Suprapubic skin (tissue), 4 donors: ENCODE results near the gene CRB1. TPM values are rescaled to one million over a fixed set of nuclear protein-coding genes. Genes with fewer than 3 reads are reported as not detected.

Experiments
- DNase-seq, 2 donors: peaks; one replicate each; pipeline ENCODE4 v3.0.0-alpha.2; 2019; ENCODE audit warnings: low spot score in 2 of 2
- H3K27ac ChIP-seq: fragments of 200-600 bp; sonication (generic); one replicate; pipeline ENCODE4 v1.5.1; 2019
- H3K27me3 ChIP-seq: fragments of 200-600 bp; sonication (generic); one replicate; pipeline ENCODE4 v1.5.1; 2019
- H3K36me3 ChIP-seq: fragments of 200-600 bp; sonication (generic); one replicate; pipeline ENCODE4 v1.5.1; 2019
- H3K4me1 ChIP-seq: fragments of 200-600 bp; sonication (generic); one replicate; pipeline ENCODE4 v1.5.1; 2019
- H3K4me3 ChIP-seq: fragments of 200-600 bp; sonication (generic); one replicate; pipeline ENCODE4 v1.5.1; 2019; ENCODE audit warnings: mild to moderate bottlenecking
- H3K9me3 ChIP-seq: fragments of 200-600 bp; sonication (generic); one replicate; pipeline ENCODE4 v1.5.1; 2019
- EP300 ChIP-seq: sonication (generic); formaldehyde crosslinking; IDR thresholded peaks from one replicate; pipeline ENCODE4 v1.6.1; 2017; ENCODE audit warnings: antibody characterized with exemption
- POLR2A ChIP-seq, 2 donors: fragments of 450-650 bp; IDR thresholded peaks; one replicate each; pipeline ENCODE4 v1.6.1; 2017; ENCODE audit warnings: antibody characterized with exemption in 2 of 2, mild to moderate bottlenecking in 2 of 2, moderate library complexity in 2 of 2
- POLR2AphosphoS5 ChIP-seq, 3 donors: sonication (generic); formaldehyde crosslinking; IDR thresholded peaks; one replicate each; pipeline ENCODE4 v1.6.1; 2017; ENCODE audit warnings: antibody characterized with exemption in 3 of 3
- WGBS: methylation state at CpG from one replicate; pipeline ENCODE4 v1.1.5; 2018; 5-methylcytosine and 5-hydroxymethylcytosine counted together
- total RNA-seq, 4 donors: library from RNA; depleted of rRNA; stranded (reverse); fragments of >200 nt; gene quantifications; one replicate each; pipeline ENCODE4 v1.1.0, GENCODE V29; 2016
- TF ChIP-seq, protein P1 (sequence below), 2 donors: fragments of 200-600 bp in 1 of 2; fragments of 450-650 bp in 1 of 2; sonication (generic) in 1 of 2; IDR thresholded peaks; one replicate each; pipeline ENCODE4 v1.5.1; 2016 to 2019; ENCODE audit warnings: antibody characterized with exemption in 2 of 2, mild to moderate bottlenecking in 1 of 2, moderate library complexity in 1 of 2

The CRB1 gene
- total RNA-seq, 4 donors from 2014 or later = 0.16 TPM; not detected in 3

DNA sequence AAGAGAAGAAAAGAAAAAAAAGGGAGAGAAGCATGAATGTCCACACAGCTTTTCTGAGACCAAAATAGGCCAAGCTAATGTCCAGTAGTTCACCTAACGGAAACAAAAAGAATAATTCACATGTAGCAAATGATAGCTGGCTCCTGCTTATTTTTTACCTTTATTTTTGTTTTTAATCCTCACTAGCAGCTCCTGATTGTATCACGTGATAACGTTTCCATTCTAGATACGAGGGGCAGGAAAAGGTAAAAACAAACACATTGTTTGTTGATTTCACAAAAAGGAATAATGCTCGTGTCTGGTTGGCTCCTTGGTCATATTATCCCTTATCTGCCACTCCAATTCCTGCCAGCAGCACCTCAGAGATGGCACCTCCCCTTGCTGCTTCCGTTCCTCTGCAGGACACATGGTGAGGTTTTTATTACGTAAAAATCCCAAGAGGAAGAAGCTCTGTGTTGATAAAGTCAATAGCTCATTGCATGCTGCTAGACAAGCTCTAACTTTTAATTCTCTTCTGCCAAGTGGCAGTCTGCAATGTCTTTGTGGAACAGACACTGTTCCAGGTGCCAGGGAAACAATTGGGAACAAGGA, 201.7 kb downstream of the CRB1 start:
- WGBS = 69% methylated on average over 7 of the region's 7 CpGs

DNA sequence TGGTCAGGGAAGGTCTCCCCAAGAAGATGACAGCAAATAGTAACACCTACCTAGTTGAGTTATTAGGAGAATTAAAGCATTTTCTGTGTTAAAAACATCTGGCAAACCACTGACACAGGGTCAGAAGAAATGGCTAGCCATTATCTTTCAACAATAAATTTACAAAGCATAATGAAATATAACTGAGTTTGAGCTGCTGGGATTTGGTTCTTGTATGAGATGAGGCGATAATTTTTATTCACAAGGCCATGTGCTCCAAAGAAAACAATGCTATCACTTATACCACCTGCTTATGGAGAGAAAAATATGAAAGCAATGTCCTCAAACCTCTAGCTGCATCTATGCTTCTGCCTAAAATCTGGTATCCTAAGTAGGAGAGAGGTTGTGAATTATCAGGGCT, 202.3 kb downstream of the CRB1 start:
- no peak for TF ChIP-seq EP300
- TF ChIP-seq POLR2A (IDR thresholded peaks at IDR 0.05) = no peak
- TF ChIP-seq, protein P1, sequence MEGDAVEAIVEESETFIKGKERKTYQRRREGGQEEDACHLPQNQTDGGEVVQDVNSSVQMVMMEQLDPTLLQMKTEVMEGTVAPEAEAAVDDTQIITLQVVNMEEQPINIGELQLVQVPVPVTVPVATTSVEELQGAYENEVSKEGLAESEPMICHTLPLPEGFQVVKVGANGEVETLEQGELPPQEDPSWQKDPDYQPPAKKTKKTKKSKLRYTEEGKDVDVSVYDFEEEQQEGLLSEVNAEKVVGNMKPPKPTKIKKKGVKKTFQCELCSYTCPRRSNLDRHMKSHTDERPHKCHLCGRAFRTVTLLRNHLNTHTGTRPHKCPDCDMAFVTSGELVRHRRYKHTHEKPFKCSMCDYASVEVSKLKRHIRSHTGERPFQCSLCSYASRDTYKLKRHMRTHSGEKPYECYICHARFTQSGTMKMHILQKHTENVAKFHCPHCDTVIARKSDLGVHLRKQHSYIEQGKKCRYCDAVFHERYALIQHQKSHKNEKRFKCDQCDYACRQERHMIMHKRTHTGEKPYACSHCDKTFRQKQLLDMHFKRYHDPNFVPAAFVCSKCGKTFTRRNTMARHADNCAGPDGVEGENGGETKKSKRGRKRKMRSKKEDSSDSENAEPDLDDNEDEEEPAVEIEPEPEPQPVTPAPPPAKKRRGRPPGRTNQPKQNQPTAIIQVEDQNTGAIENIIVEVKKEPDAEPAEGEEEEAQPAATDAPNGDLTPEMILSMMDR (IDR thresholded peaks at IDR 0.05) = no peak
- TF ChIP-seq POLR2AphosphoS5 (IDR thresholded peaks at IDR 0.05) = no peak

More for the DNA sequence above, 201.7 kb downstream of the CRB1 start:
- Histone ChIP-seq H3K36me3 (no peaks in the 10 kb centered on the region), H3K27ac (no peak overlapping the region), H3K27me3 (no peaks in the 10 kb centered on the region), H3K9me3 (no peaks in the 10 kb centered on the region), H3K4me3 (no peak overlapping the region), H3K4me1 (no peaks in the 10 kb centered on the region)
- no peak for DNase-seq
- TF ChIP-seq EP300 = no peak
- TF ChIP-seq, protein P1 (IDR thresholded peaks at IDR 0.05) = no peak
- TF ChIP-seq POLR2A (IDR thresholded peaks at IDR 0.05) = no peak
- no peak for TF ChIP-seq POLR2AphosphoS5 (IDR thresholded peaks at IDR 0.05)

DNA sequence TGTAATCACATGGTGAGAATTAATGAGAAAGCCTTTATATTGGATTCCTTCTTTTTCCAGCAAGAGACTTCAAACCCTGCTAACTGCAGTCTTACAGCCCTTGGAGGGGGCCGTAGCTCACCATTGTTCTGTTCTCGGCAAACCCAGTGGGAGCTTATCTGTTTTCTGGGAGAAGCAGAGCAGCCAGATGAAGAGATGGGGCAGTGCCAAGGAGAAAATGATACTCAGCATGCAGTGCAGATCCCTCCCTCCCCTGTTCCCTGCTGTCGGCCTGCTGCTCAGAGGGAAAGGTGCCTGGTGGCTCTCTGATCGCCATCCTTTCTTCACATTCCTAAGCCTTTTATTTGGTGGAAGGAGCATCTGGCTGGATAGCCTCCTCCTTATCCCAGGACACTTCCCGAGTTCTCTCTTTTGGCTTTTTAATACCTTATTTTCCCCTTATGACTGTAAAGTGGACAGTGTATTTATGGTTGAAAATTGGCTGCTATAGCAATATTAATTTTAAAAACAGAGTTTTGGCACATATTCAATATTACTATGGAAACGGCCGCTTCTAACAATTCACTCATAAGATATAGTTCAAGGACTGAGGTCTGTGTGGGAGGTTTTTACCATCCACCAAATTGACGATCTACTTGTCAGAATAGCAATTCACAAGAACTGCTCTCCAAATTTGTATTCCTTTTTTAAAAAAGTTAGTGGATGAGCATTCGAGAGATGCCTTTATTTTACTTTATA, 203.4 kb downstream of the CRB1 start:
- WGBS = 56% methylated on average over 9 of the region's 9 CpGs
- DNase-seq = no peak

More for the DNA sequence above, 202.3 kb downstream of the CRB1 start:
- H3K9me3 ChIP-seq = no peaks in the 10 kb centered on the region
- no peak overlapping the region for H3K27ac ChIP-seq
- no peaks in the 10 kb centered on the region for H3K36me3 ChIP-seq
- no peak for DNase-seq
- WGBS = 87% methylated on average over 1 of the region's 1 CpG
- no peaks in the 10 kb centered on the region for H3K4me1 ChIP-seq
- H3K4me3 ChIP-seq = no peak overlapping the region
- no peaks in the 10 kb centered on the region for H3K27me3 ChIP-seq

DNA sequence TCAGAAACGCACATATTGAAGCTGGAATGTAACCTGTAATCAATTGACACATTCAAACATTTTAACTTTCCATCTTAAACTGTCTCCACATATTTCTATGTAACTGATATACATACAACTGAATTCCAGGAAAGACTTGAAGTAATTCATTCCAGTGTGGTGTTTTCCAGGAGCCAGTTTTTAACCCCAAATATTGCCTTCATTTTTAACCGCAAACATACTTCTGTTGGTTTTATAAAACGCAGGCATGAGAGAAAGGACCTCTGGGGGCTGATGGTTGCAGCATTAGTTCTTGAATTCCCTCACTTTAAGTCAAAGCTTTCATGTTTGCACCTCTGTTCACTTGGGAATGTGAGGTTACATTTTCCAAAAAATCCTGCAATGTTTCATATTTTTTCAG, 204.1 kb downstream of the CRB1 start:
- Histone ChIP-seq H3K27ac (no peak overlapping the region), H3K4me3 (no peak overlapping the region), H3K9me3 (no peaks in the 10 kb centered on the region), H3K4me1 (no peaks in the 10 kb centered on the region), H3K36me3 (no peaks in the 10 kb centered on the region), H3K27me3 (no peaks in the 10 kb centered on the region)
- TF ChIP-seq EP300 (no peak), POLR2A (IDR thresholded peaks at IDR 0.05) (no peak), POLR2AphosphoS5 (IDR thresholded peaks at IDR 0.05) (no peak)
- TF ChIP-seq, protein P1 (IDR thresholded peaks at IDR 0.05) = no peak
- WGBS = 82% methylated on average over 3 of the region's 3 CpGs
- no peak for DNase-seq

More for the DNA sequence above, 203.4 kb downstream of the CRB1 start:
- Histone ChIP-seq H3K27me3 (no peaks in the 10 kb centered on the region), H3K4me3 (no peak overlapping the region), H3K9me3 (no peaks in the 10 kb centered on the region), H3K27ac (no peak overlapping the region), H3K36me3 (no peaks in the 10 kb centered on the region), H3K4me1 (no peaks in the 10 kb centered on the region)
- no peak for TF ChIP-seq POLR2A (IDR thresholded peaks at IDR 0.05)
- TF ChIP-seq, protein P1 (IDR thresholded peaks at IDR 0.05) = no peak
- no peak for TF ChIP-seq POLR2AphosphoS5 (IDR thresholded peaks at IDR 0.05)
- TF ChIP-seq EP300 = no peak

DNA sequence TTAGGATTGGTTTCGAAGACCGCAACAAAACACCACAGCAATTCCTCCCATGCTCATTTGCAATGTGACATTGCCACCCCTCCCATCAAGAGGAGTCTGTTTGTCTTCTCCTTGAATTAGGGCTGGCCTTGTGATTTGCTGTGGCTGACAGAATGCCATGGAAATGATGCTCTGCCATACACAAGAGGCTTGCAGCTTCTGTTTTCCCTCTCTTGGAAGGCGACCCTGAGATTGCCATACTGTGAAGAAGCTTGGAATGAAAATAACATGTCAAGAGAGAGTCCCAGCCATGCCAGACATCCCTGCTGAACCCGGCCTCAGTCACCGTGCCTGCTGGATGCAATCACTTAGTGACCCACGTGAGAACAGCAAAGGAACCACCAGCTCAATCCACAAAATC, 212.4 kb downstream of the CRB1 start:
- WGBS = 71% methylated on average over 6 of the region's 6 CpGs
- H3K9me3 ChIP-seq = no peaks in the 10 kb centered on the region
- H3K27me3 ChIP-seq = no peaks in the 10 kb centered on the region
- DNase-seq = no peak
- no peak for TF ChIP-seq POLR2A (IDR thresholded peaks at IDR 0.05)
- TF ChIP-seq, protein P1 (IDR thresholded peaks at IDR 0.05) = no peak
- TF ChIP-seq POLR2AphosphoS5 (IDR thresholded peaks at IDR 0.05) = no peak
- no peak for TF ChIP-seq EP300
- H3K4me1 ChIP-seq = no peaks in the 10 kb centered on the region
- no peak overlapping the region for H3K27ac ChIP-seq
- no peaks in the 10 kb centered on the region for H3K36me3 ChIP-seq
- H3K4me3 ChIP-seq = no peak overlapping the region
